Common myeloid progenitor, CD34-positive (primary cell): ENCODE results near the gene EHD1.
A peak's percentile ranks its signal among the peaks of the same experiment; 100 is the strongest.

Source experiments
- CTCF ChIA-PET: fragments of 350-600 bp; sonication (Branson Sonifier 250); formaldehyde crosslinking; loops from one replicate; lab custom pipeline; 2021; ENCODE audit warnings: antibody characterized with exemption; lab: Charles Lee
- POLR2A ChIA-PET: fragments of 350-600 bp; sonication (Branson Sonifier 250); formaldehyde crosslinking; loops from one replicate; lab custom pipeline; 2021; ENCODE audit warnings: antibody characterized with exemption; lab: Charles Lee
- DNase-seq, 3 donors: peaks; one replicate each; pipeline versions ENCODE4 v3.0.0 to v3.0.0-alpha.2; 2013
- H3K27ac ChIP-seq, 2 experiments: 1 replicate in 1 of 2; 2 replicates in 1 of 2; pipeline ENCODE4 v1.7.0; 2013; ENCODE audit warnings: inconsistent platforms in 2 of 2, low read length in 2 of 2, mild to moderate bottlenecking in 2 of 2, low read depth in 1 of 2, moderate library complexity in 1 of 2; ENCODE audit not compliant: severe bottlenecking in 2 of 2, insufficient read depth in 1 of 2, poor library complexity in 1 of 2
- H3K27me3 ChIP-seq, 5 experiments: replicated peaks in 2 of 5; 1 replicate in 3 of 5; 2 replicates in 2 of 5; pipeline versions ENCODE4 v1.6.1 to v1.7.0; 2013; ENCODE audit warnings: low read length in 4 of 5, mild to moderate bottlenecking in 2 of 5, moderate library complexity in 2 of 5, inconsistent platforms in 1 of 5; ENCODE audit not compliant: insufficient read depth in 5 of 5, control insufficient read depth in 4 of 5
- H3K36me3 ChIP-seq, 4 experiments: 1 replicate in 2 of 4; 2 replicates in 2 of 4; pipeline versions ENCODE4 v1.6.1 to v1.7.0; 2013; ENCODE audit warnings: low read length in 3 of 4, control low read depth in 1 of 4, mild to moderate bottlenecking in 1 of 4; ENCODE audit not compliant: control insufficient read depth in 4 of 4, insufficient read depth in 4 of 4
- H3K4me1 ChIP-seq, 4 experiments: 1 replicate in 3 of 4; 2 replicates in 1 of 4; pipeline versions ENCODE4 v1.6.1 to v1.7.1; 2013; ENCODE audit warnings: low read length in 3 of 4, mild to moderate bottlenecking in 3 of 4, control low read depth in 1 of 4, inconsistent platforms in 1 of 4, moderate library complexity in 1 of 4; ENCODE audit not compliant: control insufficient read depth in 4 of 4, insufficient read depth in 4 of 4; ENCODE audit errors: control extremely low read depth in 1 of 4
- H3K4me3 ChIP-seq, 7 experiments: 1 replicate in 4 of 7; 2 replicates in 3 of 7; pipeline versions ENCODE4 v1.5.1 to v1.7.0; 2013; ENCODE audit warnings: mild to moderate bottlenecking in 7 of 7, low read length in 6 of 7, moderate library complexity in 6 of 7, inconsistent platforms in 2 of 7, low read depth in 2 of 7, control low read depth in 1 of 7; ENCODE audit not compliant: insufficient read depth in 4 of 7, control insufficient read depth in 1 of 7; ENCODE audit errors: extremely low read depth in 1 of 7
- H3K9me3 ChIP-seq, 5 experiments: 1 replicate in 4 of 5; 2 replicates in 1 of 5; pipeline versions ENCODE4 v1.6.1 to v1.7.1; 2013; ENCODE audit warnings: low read length in 4 of 5, mild to moderate bottlenecking in 2 of 5, inconsistent platforms in 1 of 5, low read depth in 1 of 5, moderate library complexity in 1 of 5; ENCODE audit not compliant: control insufficient read depth in 4 of 5, insufficient read depth in 2 of 5; ENCODE audit errors: control extremely low read depth in 1 of 5
- WGBS: methylation state at CpG from one replicate; pipeline ENCODE4 v1.1.5; 2013; ENCODE audit not compliant: insufficient coverage; 5-methylcytosine and 5-hydroxymethylcytosine counted together

EHD1 gene

DNA sequence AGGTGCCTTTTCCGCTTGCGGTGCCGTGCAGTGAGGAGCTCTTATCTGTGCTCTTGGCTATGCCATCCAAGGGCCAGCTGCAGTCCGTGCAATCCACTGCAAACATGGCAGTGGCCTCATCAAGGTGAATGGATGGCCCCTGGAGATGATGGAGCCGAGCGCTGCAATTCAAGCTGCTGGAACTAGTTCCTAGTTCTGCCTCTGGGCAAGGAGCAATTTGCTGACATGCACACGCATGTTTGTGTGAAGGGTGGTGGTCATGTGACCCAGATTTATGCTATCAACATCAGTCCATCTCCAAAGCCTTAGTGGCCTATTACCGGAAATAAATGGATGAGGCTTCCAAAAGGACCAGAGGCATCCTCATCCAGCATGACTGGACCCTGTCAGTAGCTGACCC is 3.1 kb upstream of the EHD1 start:
- WGBS = 96% methylated on average over 7 of the region's 8 CpGs
- Histone ChIP-seq H3K27me3 (no peaks in the 10 kb centered on the region), H3K9me3 (no peaks in the 10 kb centered on the region), H3K27ac (no peak overlapping the region), H3K4me3 (no peak overlapping the region), H3K36me3 (peaks cover 0 to 3% (median under 1%) of the 10 kb centered on the region in 4 experiments), H3K4me1 (peaks cover 18 to 54% (median 42%) of the 10 kb centered on the region in 4 experiments)
- POLR2A ChIA-PET = no interaction called here
- no peak for DNase-seq
- CTCF ChIA-PET = interaction anchor here (1.6 to 36.3 kb wide), 3 partner anchors 10 to 27 kb away, joined by 4 to 1071 read pairs (median 25); partner anchors contain the start of gene CDC42BPG

DNA sequence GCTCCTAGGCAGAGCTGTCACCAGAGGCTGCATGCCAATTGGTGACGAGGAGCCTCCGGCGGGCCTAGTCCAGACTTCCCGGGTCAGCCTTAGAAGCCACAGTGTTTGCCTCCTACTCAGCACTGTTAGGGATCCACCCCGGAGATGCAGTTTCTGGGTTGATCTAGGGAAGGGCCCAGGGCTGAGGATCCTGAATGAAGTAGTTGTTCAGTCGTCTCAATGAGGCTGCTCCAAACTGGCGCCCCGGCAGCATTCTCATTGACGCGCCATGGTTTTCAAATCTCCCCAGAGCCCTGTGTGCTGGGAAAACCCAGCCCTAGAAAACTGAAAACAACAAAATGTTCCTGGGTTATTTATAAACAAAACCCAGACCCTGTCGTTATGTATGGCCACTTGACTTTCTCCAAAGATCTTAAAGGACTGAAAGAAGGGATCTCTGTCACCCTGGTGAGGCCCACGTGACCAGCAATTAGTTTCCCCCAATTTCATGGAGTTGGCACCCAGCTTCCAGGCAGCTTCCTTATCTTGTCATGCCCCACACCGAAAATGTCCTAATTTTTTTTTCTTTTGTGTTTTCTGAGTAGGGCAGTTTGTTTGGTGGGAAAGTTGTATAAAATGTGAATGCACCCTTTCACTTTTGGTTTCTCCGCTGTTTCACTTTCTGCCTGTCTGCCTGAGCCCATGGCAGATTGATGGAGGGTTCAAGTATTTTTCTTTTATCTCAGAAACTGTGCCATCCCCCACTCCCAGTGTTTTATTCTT is 2.0 kb upstream of the EHD1 start:
- Histone ChIP-seq H3K27me3 (no peaks in the 10 kb centered on the region), H3K4me1 (peaks cover 18 to 55% (median 50%) of the 10 kb centered on the region in 4 experiments), H3K27ac (peak overlapping the region in 1 of 2 experiments; percentile 23), H3K36me3 (peaks cover 0 to 7% (median 1%) of the 10 kb centered on the region in 4 experiments), H3K4me3 (peak overlapping the region in 5 of 7 experiments; percentile 3 to 47 (median 32)), H3K9me3 (no peaks in the 10 kb centered on the region)
- 79% methylated on average over 12 of the region's 14 CpGs for WGBS
- ChIA-PET CTCF (interaction anchor here (1.6 to 36.3 kb wide), 3 partner anchors 11 to 26 kb away, joined by 4 to 1071 read pairs (median 25); partner anchors contain the start of gene CDC42BPG), POLR2A (no interaction called here)
- DNase-seq = peak in 2 of 3 donors; percentile 58 to 61

DNA sequence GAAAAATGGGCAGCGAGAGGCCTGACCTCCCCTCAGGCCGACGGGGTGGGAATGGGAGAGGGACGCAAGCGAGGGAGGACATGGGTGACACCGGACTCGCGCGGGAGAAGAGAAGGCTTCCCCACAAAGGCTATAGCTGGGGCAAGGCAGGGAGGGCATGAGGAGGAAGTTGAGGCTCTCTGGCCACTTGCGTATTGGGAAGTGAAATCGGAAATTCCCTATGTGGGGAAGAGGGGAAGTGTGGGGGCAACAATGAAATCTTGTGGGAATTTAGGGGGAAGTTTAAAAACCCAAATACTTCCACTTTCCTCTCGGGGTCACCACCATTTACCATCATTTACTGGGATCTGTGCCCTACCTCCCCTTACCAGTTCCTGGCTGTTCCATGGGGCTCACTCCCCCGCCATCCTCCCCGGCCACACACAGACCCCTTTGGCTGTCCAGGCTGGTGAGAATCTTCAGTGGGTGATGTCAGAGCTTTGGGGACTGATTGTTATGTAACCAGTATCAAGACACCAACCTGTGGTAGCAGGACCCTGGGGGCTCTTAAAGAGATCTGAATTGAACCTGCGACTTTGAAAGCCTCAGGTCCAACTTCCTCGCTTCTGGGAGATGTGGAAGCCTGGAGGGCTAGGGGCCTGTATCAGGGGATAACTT is 951 bp upstream of the EHD1 start:
- no peak for DNase-seq
- Histone ChIP-seq H3K27ac (peak overlapping the region; percentile 64 to 92), H3K4me1 (peaks cover 18 to 54% (median 51%) of the 10 kb centered on the region in 4 experiments), H3K9me3 (no peaks in the 10 kb centered on the region), H3K27me3 (no peaks in the 10 kb centered on the region), H3K4me3 (peak overlapping the region; percentile 23 to 95 (median 90)), H3K36me3 (peaks cover 0 to 14% (median 4%) of the 10 kb centered on the region in 4 experiments)
- ChIA-PET CTCF (interaction anchor here (4.5 to 36.3 kb wide), 2 partner anchors 12 to 25 kb away, joined by 25 to 1071 read pairs; partner anchors contain the start of gene CDC42BPG), POLR2A (interaction anchor here (0.7 to 2.4 kb wide), 7 partner anchors 8 to 166 kb away, joined by 3 to 16 read pairs (median 5); no protein-coding TSS in a partner anchor)
- WGBS = 14% methylated on average over 12 of the region's 16 CpGs

DNA sequence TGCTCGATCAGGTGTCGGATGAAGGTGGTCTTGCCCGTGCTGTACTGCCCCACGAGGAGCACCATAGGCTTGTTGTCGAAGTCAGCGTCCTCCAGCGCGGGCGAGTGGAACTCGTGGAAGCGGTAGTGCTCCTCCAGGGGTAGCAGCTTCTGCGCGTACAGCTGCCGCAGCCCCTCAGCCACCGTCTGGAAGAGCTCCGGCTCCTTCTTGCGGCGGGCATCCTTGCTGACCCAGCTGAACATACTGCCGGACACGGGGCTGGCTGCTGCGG is 263 bp downstream of the EHD1 start:
- H3K4me1 ChIP-seq = peaks cover 18 to 54% (median 51%) of the 10 kb centered on the region in 4 experiments
- WGBS = 0% methylated on average over 21 of the region's 21 CpGs
- POLR2A ChIA-PET = interaction anchor here (0.5 to 2.4 kb wide), 15 partner anchors 8 to 621 kb away, joined by 3 to 16 read pairs (median 5); partner anchors contain the start of genes MALAT1 and ZNHIT2
- CTCF ChIA-PET = interaction anchor here (1.5 to 36.3 kb wide), 5 partner anchors 10 to 24 kb away, joined by 6 to 1071 read pairs (median 6); partner anchors contain the start of gene CDC42BPG
- no peaks in the 10 kb centered on the region for H3K9me3 ChIP-seq
- peak; percentile 51 to 87 (median 82) for DNase-seq
- H3K27me3 ChIP-seq = no peaks in the 10 kb centered on the region
- peaks cover 0 to 20% (median 11%) of the 10 kb centered on the region in 4 experiments for H3K36me3 ChIP-seq
- peak overlapping the region; percentile 72 to 95 (median 90) for H3K4me3 ChIP-seq
- peak overlapping the region in 1 of 2 experiments; percentile 68 for H3K27ac ChIP-seq

DNA sequence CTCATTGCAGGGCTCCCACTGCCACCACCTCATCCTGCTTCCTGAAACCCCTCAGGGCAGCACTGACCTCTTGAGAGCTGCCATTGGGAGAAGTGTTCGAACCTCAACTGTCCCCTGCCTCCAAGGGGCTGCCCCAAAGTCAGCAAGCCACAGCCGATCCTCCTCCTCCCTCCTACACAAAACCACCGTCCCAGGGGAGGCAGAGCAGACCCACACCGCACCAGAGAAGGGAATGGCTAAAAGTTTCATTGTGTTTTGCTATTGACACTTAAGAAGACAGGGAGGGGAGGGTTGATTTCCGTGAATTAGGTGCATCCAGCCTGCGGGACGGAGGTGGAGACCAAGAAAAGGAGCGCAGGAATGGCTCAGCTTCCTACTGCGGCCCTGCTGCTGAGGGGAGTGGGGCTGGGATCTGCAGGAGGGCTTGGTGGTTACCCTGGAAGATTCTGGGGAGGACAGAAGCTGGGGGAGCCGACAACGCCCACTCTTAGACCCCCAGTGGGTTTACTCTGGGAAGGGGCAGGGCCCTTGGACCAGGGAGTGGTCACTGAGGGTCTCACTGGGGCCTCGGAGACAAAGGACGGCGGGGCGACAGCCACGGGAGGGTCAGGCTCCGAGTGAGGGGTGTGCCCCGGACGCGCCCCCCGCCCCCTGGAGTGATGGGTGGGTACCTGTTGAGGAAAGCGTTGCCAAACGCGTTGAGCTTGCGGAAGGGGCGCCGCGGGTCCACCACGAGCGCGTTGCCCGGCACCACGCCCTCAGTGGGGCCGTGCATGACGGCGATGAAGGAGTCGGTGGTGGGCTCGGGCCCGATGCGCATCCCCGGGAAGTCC is 815 bp downstream of the EHD1 start:
- Histone ChIP-seq H3K36me3 (peaks cover 0 to 26% (median 15%) of the 10 kb centered on the region in 4 experiments), H3K4me3 (peak overlapping the region; percentile 72 to 95 (median 90)), H3K9me3 (no peaks in the 10 kb centered on the region), H3K27me3 (no peaks in the 10 kb centered on the region), H3K4me1 (peaks cover 18 to 54% (median 51%) of the 10 kb centered on the region in 4 experiments), H3K27ac (peak overlapping the region in 1 of 2 experiments; percentile 68)
- CTCF ChIA-PET = interaction anchor here (1.0 to 36.3 kb wide), 6 partner anchors 11 to 23 kb away, joined by 3 to 1071 read pairs (median 6); partner anchors contain the start of gene CDC42BPG
- WGBS = 0% methylated on average over 36 of the region's 41 CpGs
- POLR2A ChIA-PET = interaction anchor here (0.5 to 2.4 kb wide), 15 partner anchors 8 to 621 kb away, joined by 3 to 16 read pairs (median 5); partner anchors contain the start of genes MALAT1 and ZNHIT2
- no peak for DNase-seq

DNA sequence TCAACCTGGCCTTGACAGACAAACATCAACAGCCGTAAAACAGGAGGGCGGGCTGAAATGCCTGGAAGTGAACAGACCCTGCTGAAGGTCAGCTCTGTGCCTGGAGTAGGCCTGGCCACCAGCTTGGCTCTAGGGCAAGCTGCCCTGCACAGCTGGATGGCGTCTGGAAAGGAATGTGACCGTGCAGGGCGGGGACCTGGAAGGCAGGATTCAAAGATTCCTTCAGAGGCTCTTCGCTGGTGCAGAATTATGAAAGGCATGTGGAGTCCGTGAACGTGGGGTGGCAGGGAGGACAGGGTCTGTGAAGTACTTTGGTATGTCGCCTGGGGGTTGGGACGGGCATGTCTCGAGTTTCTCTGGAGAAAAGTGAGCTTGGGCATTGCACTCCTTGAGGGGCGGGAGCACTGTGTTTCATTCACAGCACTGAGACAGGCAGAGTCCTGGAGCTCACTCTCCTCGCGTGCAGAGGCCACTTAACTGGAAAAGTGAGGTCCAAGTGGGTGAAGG is 1.5 kb downstream of the EHD1 start:
- ChIA-PET CTCF (interaction anchor here (1.0 to 36.3 kb wide), 5 partner anchors 11 to 23 kb away, joined by 3 to 1071 read pairs (median 6); partner anchors contain the start of gene CDC42BPG), POLR2A (interaction anchor here (0.7 to 2.4 kb wide), 5 partner anchors 13 to 295 kb away, joined by 3 to 16 read pairs (median 4); no protein-coding TSS in a partner anchor)
- Histone ChIP-seq H3K4me3 (peak overlapping the region in 6 of 7 experiments; percentile 81 to 95 (median 90)), H3K27me3 (no peaks in the 10 kb centered on the region), H3K4me1 (peaks cover 18 to 55% (median 52%) of the 10 kb centered on the region in 4 experiments), H3K36me3 (peaks cover 0 to 29% (median 16%) of the 10 kb centered on the region in 4 experiments), H3K9me3 (no peaks in the 10 kb centered on the region), H3K27ac (peak overlapping the region in 1 of 2 experiments; percentile 68)
- DNase-seq = no peak
- 80% methylated on average over 14 of the region's 14 CpGs for WGBS
